DMS79 treated with DMSO at 0.1 percent for 48 hours (cell line): ENCODE results near the gene KCP.
A peak's percentile ranks its signal among the peaks of the same experiment; 100 is the strongest.

Experiments used
- DNase-seq: peaks from one replicate; lab custom pipeline; 2025; lab: John Stamatoyannopoulos, UW

The KCP gene

DNA sequence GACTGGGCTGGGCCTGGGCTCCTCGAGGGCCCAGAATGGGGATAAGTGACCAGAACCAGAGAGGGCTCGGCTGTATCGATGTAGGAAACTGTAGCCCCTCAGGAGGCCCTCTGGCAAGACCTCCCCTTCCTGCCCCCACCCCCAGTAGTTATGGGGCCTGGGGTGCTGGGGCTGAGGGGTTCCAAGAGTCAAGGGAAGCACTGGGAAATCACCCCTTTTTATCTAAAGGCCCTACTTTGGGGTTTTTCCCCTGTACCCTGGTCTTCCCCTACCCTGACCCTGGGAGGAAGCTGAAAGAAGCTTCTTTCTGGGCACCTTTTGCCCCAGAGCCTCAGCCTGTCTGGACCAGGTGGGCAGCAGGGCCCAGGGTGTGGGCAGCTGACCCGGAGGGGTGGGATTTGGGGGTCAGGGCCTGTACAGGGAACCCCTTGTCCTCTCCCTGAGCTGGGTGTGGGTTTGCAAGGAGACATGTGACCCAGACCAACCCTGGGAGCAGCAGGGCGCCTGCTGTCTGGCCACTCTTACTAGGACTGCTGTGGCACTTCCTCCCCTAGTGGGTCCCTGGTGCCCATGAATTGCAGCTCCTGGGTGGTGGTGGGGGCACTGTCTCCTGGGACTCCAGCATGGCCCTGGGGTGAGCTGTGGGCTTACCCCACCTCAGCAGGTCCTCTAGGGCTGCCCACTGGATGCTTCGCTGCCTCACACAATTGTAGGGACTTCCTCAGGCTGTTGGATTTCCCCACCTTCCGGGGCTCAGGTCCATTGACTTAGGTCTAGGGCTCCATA is 28.8 kb upstream of the KCP start:
- DNase-seq, result no peak

DNA sequence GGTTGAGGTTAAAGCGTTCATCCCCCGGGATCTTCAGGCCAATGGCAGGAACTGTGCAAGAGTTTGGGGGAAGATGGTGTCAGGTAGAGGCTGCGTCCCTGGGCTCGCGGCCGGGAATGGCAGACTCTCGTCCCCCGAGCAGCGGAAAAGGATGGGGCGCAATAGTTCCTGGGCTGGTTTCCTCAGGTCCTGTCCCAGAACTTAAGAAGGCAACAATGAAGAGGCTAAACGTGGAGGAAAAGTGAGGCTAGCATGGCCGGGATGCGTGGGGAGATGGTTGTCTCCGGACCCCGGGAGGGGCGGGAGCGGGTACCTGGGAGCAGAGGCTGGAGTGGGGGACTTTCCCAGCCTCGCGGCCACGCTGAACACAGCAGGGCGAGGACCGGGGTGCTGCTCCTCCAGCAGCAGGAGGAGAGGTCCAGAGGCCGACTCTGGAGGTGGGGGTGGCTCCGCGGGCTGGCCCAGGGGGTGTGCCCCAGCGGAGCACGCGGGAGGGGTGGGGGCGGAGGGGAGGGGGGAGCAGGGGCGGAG is 28.1 kb upstream of the KCP start:
- DNase-seq, result peak; percentile 11

GRCh38 chr7:128937647-128938543 is 27.4 kb upstream of the KCP start, which contains the start of gene IRF5:
TSS of gene IRF5 (plus strand) at chr7:128937927. CDS start at chr7:128942082, 4,155 bp downstream.
- peak; percentile 22 for DNase-seq

GRCh38 chr7:128937271-128937646 is 26.8 kb upstream of the KCP start:
- no peak for DNase-seq

GRCh38 chr7:128936798-128937197 is 26.3 kb upstream of the KCP start:
- no peak for DNase-seq

DNA sequence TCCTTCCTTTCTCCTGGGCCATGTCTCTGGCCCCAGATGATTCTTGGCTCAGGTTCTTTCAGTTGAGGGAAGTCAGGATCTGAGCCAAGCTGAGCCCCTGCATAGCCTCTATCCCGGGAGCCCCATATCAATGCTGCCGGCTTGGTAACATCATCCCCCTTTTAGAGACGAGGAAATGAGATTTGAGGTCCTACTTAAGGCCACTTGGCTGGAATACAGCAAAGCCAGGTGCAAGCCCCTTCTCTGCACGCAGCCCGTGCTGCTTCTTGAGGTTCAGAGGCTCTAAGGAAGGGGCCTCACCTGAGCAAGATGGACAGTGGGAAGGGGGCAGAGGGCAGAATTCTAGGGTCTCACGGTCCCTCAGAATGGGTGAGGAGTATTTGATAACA is 24.8 kb upstream of the KCP start:
- peak; percentile 29 for DNase-seq

DNA sequence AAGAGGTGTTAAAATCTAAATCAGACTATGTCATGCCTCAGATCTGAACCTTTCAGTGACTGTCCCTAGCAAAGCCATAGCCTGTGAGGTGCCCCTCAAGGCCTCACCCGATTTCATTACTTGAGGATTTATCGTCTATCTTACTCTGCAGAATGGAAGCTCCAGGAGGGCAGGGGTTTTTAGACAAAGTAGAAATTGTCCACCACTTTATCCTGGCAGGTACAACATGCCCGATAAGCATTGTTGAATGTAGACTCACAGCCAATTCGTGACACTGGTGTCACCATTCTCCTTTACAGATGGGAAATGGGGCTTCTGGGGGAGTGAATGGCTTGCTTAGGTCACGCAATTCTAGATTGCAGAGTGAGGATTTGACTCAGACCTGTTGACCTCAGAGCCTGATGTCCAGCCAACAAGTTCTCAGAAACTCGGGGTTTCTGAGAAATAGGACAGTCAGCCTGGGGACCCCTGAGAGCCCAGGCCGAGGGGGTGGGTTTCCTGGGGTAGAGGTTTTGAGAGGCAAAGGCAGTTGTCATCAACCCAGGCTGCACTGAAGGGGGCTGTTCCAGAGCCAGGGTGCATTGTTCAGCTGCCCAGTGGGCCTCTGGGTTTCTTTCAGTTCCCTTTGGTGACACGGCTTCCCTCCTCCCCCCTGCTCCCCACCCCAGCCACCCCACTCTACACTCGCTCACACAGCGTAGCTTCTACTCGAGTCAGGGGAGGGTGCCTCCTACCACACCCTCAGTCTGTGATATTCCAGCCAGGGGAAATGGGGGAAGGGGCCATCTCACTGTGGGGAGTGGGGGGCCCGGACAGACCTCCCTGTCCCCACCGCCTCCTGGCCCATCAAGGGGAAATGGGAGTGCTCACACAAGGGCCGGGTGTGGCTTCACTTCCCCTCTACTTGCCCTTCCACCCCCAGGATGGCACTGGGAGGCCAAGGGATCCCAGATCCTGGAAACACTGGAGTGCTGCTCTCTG is 24.1 kb upstream of the KCP start:
- DNase-seq, result no peak

DNA sequence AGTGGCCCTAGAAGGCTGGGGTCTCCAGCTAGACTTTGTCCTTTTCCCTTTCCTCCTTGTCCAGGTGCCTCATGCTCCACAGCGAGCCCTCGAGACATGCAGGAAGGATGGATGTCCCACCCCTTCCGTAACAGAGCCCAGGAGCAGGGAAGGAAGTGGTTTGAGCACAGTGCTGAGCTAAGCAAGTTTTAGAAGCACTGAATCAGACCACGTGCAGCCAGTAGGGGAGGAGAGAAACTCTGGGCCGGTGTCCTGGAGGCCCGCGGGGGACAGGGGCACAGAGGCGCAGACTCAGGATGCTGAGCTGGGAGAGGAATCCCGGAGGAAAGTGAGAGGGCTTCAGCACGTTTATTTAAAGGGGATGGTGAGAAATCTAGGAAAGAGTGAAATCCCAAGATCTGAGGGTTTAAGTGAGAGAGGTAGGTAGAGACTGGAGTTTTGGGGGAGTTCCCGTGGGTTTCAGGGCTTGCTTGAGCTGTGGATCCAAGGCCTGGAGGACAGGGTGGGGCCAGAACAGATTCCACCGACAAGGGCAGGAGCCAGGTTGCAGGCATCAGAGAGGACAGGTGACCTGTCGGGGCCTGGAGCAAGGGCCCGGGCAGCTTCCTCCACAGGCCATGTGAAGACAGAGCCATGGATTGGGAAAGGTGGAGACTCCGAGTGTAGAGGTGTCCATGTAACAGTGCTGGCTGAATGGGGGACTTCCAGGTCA is 22.8 kb upstream of the KCP start:
- no peak for DNase-seq

GRCh38 chr7:128932862-128933179 is 22.3 kb upstream of the KCP start:
- no peak for DNase-seq

GRCh38 chr7:128931965-128932861 is 21.7 kb upstream of the KCP start:
- DNase-seq, result no peak

DNA sequence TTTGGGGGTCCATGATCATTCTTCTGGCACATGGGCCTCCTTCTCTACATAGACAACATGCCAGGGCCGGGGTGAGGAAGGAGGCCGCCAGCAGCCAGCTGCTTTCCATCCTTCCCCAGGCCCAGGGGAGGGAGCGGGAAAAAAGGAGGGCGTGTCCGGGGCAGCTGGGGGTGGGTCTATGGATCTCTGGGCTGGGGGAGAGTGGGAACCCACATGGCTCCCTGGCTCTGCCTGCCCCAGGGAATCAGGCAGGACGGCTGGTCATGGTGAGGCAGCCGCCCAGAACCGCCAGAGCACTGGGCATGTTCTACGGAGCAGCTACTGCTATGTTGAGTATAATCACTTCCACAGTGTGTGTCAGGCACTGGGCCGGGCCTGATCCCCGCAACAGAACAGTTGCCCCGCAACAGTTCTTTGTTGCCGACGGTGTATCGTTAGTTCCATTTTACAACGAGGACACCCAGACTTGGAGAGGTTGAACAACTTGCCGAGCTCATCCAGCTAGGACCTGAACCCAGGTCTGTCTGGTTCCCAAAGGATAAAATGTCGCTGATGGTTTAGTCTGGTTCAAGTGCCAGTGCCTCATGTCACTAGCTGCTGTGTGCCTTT is 20.8 kb upstream of the KCP start:
- DNase-seq, result no peak

- DNase-seq, result no peak
Measured at GRCh38 chr7:128928882-128929788, 18.6 kb upstream of the KCP start.

- no peak for DNase-seq
Measured at GRCh38 chr7:128928159-128928813, 17.8 kb upstream of the KCP start.

DNA sequence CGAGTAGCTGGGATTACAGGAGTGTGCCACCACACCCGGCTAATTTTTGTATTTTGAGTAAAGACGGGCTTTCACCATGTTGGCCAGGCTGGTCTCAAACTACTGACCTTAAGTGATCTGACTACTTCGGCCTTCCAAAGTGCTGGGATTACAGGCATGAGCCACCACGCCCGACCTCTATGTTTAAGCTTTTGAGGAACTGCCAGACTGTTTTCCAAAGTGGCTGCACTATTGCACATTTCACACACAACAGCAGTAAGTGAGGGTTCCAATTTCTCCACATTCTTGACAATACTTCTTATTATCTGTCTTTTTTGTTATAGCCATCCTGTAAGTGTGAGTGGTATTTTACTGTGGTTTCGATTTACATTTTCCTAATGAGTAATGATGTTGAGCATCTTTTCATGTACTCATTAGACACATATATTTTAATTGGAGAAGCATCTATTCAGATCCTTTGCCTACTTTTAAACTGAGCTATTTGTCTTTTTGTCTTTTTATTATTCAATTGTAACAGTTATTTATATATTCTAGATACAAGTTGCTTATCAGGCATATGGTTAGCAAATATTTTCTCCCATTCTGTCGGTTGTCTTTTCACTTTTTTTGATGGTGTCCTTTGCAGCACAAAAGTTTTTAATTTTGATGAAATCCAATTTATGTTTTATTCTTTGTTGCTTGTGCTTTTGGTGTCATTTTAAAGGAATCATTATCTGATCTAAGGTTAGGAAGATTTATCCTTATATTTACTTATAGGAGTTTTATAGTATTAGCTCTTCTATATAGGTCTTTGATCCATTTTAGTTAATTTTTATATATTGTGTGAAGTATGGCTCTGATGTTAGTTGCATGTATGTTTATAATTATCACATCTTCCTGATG is 14.4 kb upstream of the KCP start:
- DNase-seq, result no peak

DNA sequence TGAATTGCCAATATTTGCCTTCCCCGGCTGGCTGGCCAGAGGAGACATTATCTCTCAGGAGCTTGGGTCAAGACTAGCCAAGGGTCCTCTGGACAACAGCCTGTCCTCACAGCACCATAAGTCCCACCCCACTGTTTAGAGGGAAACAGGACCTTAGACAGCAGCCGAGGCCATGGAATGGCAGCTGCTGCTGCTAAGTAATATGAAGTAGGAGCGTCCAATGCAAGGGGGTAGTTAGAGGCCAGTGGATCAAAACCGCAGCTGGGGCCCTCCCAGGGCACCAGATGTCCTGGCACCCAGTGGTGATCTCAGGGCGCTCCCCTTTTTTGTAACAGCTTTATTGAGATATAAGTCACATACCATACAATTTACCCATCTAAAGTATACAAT is 12.9 kb upstream of the KCP start:
- DNase-seq, result no peak

DNA sequence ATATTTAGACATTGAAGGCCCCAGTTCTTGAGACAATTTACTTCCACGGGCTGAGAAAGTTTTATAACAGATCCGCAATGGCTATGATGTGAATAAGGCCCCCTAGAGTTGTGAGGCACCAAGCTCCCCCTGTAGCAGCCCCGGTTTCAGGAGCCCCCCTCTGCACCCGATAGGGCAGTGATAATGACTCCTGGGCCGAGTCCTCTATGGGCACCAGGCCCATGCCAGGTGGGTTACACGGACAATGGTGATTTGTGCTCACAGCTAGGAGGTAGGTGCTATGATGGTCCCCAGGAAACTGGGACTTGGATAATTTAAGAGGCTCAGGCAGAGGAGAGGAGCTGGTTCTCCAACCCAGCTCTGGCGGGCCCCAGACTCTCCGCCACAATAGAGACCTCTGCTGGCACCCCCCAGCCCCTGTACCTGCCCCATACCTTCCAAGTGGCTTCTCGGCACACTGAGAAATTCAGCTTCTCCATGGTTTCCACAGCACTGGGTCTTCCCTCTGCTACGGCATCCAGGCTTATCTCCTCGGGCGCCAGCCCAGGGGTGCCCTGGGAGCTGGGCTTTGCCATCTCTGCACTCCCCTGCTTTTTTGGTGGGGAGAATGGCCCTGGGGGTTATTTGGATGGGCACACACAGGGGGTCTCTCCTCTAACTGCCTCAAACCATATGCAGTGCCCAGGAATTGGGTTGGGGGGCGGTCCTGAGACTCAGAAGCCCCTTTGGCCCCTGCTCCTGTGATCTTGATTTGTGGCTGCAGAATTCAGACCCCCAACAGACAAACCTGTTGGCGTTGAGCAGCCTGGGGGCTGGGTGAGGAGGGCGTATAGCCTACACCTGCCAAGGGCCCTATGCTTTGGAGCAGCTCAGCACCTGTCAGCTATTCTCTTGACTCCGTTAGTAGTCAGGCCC is 12.2 kb upstream of the KCP start:
- DNase-seq, result no peak
